Mammary epithelial cell (primary cell): ENCODE measurements around the gene RRP12.

Experiments used
- EZH2 ChIP-seq: IDR thresholded peaks from 2 replicates; pipeline ENCODE4 v1.6.1; 2012; ENCODE audit warnings: low read length, inconsistent platforms, borderline replicate concordance
- TF ChIP-seq, protein P1 (sequence below), 2 donors: IDR thresholded peaks in 1 of 2; conservative IDR thresholded peaks in 1 of 2; 2 replicates each; pipeline ENCODE4 v1.5.1; 2011 to 2012; ENCODE audit warnings: inconsistent platforms in 2 of 2, low read length in 2 of 2, mild to moderate bottlenecking in 2 of 2, control low read depth in 1 of 2, low read depth in 1 of 2; ENCODE audit not compliant: insufficient read depth in 1 of 2; ENCODE audit errors: extremely low read depth in 1 of 2

GRCh38 chr10:97408496-97408992 is 7.4 kb upstream of the RRP12 start:
- TF ChIP-seq, protein P1, sequence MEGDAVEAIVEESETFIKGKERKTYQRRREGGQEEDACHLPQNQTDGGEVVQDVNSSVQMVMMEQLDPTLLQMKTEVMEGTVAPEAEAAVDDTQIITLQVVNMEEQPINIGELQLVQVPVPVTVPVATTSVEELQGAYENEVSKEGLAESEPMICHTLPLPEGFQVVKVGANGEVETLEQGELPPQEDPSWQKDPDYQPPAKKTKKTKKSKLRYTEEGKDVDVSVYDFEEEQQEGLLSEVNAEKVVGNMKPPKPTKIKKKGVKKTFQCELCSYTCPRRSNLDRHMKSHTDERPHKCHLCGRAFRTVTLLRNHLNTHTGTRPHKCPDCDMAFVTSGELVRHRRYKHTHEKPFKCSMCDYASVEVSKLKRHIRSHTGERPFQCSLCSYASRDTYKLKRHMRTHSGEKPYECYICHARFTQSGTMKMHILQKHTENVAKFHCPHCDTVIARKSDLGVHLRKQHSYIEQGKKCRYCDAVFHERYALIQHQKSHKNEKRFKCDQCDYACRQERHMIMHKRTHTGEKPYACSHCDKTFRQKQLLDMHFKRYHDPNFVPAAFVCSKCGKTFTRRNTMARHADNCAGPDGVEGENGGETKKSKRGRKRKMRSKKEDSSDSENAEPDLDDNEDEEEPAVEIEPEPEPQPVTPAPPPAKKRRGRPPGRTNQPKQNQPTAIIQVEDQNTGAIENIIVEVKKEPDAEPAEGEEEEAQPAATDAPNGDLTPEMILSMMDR (conservative IDR thresholded peaks at IDR 0.05 in 1 of 2, IDR thresholded peaks at IDR 0.05 in 1 of 2; ENCODE audit: extremely low read depth in 1 of 2, insufficient read depth in 1 of 2, low read depth in 1 of 2, low read length in 2 of 2), result no peak
- TF ChIP-seq EZH2, result no peak
